ENCODE data around the gene IRX5.

Gene IRX5

DNA sequence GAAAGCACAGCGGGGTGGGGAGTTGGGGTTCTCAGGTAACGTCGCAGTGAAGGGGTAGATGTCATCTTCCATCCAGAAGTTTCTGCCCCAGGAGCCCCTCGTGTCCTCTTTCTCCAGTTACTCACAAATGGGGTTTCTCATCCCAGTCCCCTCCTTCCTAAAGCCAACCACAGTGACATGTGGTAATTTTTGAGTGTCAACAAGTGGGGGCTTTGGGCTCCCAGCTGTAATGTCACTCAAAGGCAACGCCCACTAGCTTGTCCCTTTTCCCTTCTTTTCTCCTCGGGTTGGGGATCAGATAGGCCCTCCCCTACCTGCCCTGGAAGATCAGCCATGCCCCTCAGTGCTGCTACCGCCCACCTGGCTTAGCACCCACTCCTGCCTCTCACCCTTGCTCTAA is 14.4 kb downstream of the IRX5 start:
- DNase-seq (ENCODE audit: low read depth): no peak
- TF ChIP-seq, protein P1, sequence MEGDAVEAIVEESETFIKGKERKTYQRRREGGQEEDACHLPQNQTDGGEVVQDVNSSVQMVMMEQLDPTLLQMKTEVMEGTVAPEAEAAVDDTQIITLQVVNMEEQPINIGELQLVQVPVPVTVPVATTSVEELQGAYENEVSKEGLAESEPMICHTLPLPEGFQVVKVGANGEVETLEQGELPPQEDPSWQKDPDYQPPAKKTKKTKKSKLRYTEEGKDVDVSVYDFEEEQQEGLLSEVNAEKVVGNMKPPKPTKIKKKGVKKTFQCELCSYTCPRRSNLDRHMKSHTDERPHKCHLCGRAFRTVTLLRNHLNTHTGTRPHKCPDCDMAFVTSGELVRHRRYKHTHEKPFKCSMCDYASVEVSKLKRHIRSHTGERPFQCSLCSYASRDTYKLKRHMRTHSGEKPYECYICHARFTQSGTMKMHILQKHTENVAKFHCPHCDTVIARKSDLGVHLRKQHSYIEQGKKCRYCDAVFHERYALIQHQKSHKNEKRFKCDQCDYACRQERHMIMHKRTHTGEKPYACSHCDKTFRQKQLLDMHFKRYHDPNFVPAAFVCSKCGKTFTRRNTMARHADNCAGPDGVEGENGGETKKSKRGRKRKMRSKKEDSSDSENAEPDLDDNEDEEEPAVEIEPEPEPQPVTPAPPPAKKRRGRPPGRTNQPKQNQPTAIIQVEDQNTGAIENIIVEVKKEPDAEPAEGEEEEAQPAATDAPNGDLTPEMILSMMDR (IDR thresholded peaks at IDR 0.05; ENCODE audit: control insufficient read depth, extremely low read depth, insufficient read depth): no peak
- H3K4me3 ChIP-seq (ENCODE audit: low read depth, low read length): no peak overlapping the region

DNA sequence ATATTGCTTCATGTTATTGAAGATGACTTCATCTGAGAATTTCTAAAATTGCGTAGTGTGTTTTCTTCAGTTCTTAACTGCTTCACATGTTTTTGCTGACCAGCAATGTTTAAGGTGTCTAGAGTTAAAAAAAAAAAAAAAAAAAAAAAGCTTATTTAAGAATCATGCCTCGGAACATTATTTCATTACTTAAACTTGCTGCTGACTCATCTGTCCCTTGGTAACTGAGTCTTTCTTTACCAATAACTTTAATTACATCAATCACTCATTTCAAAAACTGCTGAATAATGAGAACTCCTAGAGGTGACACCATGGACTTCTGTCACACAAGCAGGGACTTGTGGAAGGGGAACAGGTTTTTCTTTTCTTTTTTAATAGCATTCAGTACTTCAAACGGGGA is 16.2 kb downstream of the IRX5 start:
- DNase-seq (ENCODE audit: low read depth): no peak
- TF ChIP-seq, protein P1 (IDR thresholded peaks at IDR 0.05; ENCODE audit: control insufficient read depth, extremely low read depth, insufficient read depth): no peak
- H3K4me3 ChIP-seq (ENCODE audit: low read depth, low read length): no peak overlapping the region

DNA sequence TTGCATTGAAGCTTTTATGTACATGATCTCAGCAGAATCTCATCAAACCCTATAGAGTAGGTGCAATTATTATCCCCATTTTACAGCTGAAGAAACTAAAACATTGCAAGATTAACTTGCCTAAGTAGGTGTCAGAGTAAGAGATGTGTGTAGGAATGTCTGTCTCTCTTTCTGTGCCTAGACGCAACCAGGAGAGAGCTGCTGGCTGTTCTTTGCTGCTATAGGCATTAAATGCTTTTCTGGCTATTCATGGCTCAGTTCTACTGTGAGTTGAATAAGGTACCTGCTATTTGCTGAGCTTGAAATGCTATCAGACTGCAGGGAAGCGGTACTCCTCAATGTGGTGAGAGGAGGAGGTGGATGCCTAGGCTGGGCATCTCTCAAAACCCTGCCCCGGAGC is 17.0 kb downstream of the IRX5 start:
- H3K4me3 ChIP-seq (ENCODE audit: low read depth, low read length): no peak overlapping the region
- TF ChIP-seq, protein P1 (IDR thresholded peaks at IDR 0.05; ENCODE audit: control insufficient read depth, extremely low read depth, insufficient read depth): no peak
- DNase-seq (ENCODE audit: low read depth): no peak

DNA sequence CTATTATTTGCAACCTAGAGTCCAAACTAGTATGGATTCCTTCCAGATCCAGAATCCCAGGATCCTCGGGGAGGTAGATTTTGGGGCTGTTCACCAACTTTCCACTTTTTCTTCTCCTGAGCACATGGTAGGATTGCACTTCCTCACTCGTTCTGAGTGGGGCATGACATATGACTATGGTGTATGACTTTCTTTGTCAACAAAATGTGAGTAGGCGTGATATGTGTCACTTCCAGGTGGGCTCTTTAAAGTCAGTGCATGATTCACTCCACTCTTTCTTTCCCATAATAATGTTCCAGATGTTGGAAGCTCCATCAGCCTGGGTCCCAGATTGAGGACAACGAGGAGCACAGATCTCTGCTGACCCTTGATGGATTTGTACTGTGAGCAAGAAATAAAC is 21.5 kb downstream of the IRX5 start:
- no peak overlapping the region for H3K4me3 ChIP-seq (ENCODE audit: low read depth, low read length)
- TF ChIP-seq, protein P1 (IDR thresholded peaks at IDR 0.05; ENCODE audit: control insufficient read depth, extremely low read depth, insufficient read depth): no peak
- no peak for DNase-seq (ENCODE audit: low read depth)

DNA sequence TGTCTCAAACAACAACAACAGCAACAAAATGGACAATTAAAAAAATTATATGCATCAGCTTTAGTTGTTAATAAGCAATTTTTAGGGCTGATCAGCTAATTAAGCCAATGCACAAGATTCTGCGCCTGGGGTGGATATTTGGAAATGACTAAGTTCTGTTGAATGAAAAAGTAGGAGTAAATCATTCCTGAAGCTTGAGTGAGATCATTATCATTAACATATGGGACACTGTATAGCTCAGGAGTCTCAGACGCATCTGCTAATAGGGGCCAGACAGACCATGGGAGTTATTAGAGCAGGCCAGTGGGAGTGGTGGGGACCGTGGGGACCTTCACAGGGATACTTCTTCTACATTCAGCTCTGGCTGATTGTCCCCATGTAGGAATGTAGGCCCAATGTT is 22.8 kb downstream of the IRX5 start:
- no peak for DNase-seq (ENCODE audit: low read depth)
- H3K4me3 ChIP-seq (ENCODE audit: low read depth, low read length): no peak overlapping the region
- TF ChIP-seq, protein P1 (IDR thresholded peaks at IDR 0.05; ENCODE audit: control insufficient read depth, extremely low read depth, insufficient read depth): no peak

DNA sequence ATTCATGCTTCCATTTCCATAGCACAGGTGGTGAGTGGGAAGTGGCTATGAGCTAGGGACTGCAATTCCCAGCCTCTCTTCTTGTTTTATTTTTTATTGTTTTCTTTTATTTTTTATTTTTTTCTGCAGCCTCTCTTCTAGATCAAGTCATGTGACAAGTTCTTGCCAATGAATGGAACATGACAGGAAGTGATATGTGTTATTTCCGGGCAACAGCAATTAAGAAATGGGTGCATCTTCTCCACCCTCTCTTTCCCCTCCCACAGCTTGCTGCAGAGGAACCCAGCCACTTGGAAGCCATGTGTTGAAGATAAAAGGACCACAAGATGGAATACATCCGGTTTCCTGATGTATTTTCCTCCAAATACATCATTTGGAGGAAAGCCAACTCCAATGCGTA is 23.6 kb downstream of the IRX5 start:
- H3K4me3 ChIP-seq (ENCODE audit: low read depth, low read length): no peak overlapping the region
- no peak for DNase-seq (ENCODE audit: low read depth)

DNA sequence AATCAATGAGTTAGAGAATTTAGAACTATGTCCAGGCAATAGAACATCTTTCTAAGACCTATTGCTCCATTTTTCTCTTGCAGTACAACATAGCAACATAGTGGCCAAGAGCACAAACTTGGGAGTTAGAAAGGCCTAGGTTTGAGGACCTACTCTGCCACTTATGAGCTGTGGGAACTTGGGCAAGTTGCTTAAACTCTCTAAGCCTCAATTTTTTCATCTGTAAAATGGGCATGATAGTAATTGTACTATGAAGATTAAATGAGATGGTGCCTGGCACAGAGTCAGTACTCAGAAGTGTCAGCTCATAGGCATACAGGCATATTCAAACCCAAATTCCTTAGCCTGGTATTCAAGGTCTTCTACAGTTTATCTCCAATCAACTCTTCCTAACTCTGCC is 25.1 kb downstream of the IRX5 start:
- H3K4me3 ChIP-seq (ENCODE audit: low read depth, low read length): no peak overlapping the region
- TF ChIP-seq, protein P1 (IDR thresholded peaks at IDR 0.05; ENCODE audit: control insufficient read depth, extremely low read depth, insufficient read depth): no peak
- DNase-seq (ENCODE audit: low read depth): no peak

More for the DNA sequence above, 23.6 kb downstream of the IRX5 start:
- TF ChIP-seq, protein P1 (IDR thresholded peaks at IDR 0.05; ENCODE audit: control insufficient read depth, extremely low read depth, insufficient read depth): no peak
